ENCODE results near the gene SMIM9.

- TF ChIP-seq POLR2AphosphoS5 (IDR thresholded peaks at IDR 0.05; ENCODE audit: low read depth, low read length), result no peak
- TF ChIP-seq, protein P1, sequence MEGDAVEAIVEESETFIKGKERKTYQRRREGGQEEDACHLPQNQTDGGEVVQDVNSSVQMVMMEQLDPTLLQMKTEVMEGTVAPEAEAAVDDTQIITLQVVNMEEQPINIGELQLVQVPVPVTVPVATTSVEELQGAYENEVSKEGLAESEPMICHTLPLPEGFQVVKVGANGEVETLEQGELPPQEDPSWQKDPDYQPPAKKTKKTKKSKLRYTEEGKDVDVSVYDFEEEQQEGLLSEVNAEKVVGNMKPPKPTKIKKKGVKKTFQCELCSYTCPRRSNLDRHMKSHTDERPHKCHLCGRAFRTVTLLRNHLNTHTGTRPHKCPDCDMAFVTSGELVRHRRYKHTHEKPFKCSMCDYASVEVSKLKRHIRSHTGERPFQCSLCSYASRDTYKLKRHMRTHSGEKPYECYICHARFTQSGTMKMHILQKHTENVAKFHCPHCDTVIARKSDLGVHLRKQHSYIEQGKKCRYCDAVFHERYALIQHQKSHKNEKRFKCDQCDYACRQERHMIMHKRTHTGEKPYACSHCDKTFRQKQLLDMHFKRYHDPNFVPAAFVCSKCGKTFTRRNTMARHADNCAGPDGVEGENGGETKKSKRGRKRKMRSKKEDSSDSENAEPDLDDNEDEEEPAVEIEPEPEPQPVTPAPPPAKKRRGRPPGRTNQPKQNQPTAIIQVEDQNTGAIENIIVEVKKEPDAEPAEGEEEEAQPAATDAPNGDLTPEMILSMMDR (IDR thresholded peaks at IDR 0.05), result no peak
- TF ChIP-seq, protein P2, sequence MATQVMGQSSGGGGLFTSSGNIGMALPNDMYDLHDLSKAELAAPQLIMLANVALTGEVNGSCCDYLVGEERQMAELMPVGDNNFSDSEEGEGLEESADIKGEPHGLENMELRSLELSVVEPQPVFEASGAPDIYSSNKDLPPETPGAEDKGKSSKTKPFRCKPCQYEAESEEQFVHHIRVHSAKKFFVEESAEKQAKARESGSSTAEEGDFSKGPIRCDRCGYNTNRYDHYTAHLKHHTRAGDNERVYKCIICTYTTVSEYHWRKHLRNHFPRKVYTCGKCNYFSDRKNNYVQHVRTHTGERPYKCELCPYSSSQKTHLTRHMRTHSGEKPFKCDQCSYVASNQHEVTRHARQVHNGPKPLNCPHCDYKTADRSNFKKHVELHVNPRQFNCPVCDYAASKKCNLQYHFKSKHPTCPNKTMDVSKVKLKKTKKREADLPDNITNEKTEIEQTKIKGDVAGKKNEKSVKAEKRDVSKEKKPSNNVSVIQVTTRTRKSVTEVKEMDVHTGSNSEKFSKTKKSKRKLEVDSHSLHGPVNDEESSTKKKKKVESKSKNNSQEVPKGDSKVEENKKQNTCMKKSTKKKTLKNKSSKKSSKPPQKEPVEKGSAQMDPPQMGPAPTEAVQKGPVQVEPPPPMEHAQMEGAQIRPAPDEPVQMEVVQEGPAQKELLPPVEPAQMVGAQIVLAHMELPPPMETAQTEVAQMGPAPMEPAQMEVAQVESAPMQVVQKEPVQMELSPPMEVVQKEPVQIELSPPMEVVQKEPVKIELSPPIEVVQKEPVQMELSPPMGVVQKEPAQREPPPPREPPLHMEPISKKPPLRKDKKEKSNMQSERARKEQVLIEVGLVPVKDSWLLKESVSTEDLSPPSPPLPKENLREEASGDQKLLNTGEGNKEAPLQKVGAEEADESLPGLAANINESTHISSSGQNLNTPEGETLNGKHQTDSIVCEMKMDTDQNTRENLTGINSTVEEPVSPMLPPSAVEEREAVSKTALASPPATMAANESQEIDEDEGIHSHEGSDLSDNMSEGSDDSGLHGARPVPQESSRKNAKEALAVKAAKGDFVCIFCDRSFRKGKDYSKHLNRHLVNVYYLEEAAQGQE (IDR thresholded peaks at IDR 0.05; ENCODE audit: insufficient read depth in 1 of 2, low read depth in 2 of 2, low read length in 1 of 2), result no peak
Measured at GRCh38 chrX:154812341-154813101, 21.9 kb downstream of the SMIM9 start.
